GM12875 (cell line): Measurements from ENCODE around the gene THAP10.
"Not testable (repeated sequence)": the region's sequence is repeated elsewhere in the genome, so short reads cannot be mapped to it uniquely, and the experiment has no call there.

Experiments used
- H3K4me3 ChIP-seq: one replicate; pipeline ENCODE4 v1.5.1; 2011; ENCODE audit warnings: low read depth, low read length, control low read depth
- TF ChIP-seq, protein P1 (sequence below): IDR thresholded peaks from 2 replicates; pipeline ENCODE4 v1.5.1; 2011; ENCODE audit warnings: low read depth, mild to moderate bottlenecking, control low read depth, inconsistent platforms, low read length, moderate library complexity, borderline replicate concordance; ENCODE audit not compliant: insufficient read depth

THAP10 gene

DNA sequence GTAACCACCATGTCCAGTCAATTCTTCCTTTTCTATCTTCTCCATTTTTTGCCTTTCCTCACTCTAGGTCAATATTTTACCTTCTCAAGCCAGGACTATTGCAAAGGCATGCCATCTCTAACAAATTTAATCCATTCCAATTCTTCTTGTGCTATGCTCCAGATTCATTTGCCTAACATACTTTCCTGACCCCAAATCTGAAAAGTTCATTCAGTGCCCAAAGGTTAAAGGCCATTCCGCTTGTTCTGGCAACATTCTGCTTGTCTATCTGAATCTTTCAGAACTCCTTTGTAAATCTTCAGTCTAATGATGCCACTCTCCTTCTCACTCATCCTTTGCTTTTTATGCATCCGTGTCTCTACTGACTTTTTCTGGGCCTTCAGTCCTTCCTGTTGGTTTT lies 15.6 kb downstream of the THAP10 start:
- no peak overlapping the region for H3K4me3 ChIP-seq
- TF ChIP-seq, protein P1, sequence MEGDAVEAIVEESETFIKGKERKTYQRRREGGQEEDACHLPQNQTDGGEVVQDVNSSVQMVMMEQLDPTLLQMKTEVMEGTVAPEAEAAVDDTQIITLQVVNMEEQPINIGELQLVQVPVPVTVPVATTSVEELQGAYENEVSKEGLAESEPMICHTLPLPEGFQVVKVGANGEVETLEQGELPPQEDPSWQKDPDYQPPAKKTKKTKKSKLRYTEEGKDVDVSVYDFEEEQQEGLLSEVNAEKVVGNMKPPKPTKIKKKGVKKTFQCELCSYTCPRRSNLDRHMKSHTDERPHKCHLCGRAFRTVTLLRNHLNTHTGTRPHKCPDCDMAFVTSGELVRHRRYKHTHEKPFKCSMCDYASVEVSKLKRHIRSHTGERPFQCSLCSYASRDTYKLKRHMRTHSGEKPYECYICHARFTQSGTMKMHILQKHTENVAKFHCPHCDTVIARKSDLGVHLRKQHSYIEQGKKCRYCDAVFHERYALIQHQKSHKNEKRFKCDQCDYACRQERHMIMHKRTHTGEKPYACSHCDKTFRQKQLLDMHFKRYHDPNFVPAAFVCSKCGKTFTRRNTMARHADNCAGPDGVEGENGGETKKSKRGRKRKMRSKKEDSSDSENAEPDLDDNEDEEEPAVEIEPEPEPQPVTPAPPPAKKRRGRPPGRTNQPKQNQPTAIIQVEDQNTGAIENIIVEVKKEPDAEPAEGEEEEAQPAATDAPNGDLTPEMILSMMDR: no peak

DNA sequence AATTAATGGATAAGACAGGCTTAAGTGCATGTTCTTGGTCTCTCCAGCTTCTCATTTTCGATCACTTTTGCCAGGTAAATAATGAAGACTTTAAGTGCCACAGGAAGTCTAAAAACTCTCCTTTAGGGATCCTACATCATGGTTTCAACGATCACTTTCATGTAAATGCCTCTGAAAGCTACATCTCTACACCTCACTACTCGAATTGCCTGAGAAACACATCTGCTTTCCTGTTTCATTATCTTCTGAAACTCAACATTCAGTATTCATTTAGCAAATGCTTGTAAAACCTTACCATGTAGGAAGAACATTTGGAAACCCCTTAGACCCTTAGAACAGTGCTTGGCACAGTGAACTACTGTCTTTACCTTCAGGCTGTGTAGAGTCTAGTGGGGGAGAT lies 16.2 kb downstream of the THAP10 start:
- TF ChIP-seq, protein P1: no peak
- no peak overlapping the region for H3K4me3 ChIP-seq

DNA sequence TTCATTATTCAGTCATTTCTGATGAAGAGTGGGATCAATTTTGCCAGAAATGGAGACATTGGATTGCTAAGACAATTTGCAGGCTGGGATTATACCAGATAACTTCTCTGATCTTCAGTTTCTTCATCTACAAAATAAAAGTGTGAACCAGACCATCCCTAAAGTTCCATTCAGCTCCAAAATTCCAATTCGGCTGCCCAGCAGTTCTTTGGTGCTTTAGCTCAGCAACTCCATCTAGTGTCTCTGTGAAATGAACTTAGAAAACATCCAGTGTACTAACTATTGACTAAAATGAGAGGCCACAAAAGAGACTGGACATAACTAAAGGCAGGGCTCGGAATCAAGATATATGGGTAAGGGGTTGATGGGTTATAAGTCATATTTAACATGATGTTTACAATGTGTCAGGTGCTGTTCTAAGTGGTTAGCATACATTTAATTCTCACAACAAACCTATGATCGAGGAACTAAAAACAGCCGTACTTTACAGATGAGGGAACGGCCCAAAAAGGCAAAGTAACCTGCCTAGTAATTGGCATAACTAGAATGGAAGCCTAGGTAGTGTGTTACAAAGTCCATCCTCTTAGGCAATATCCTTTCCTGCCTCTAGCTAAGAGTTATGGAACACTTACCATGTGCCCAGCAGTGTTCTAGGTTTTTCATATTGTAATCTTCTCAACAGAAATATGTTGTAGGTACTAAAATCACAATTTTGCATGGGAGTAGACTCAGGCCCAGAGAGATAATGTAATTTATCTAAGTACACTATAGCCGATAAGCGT lies 17.0 kb downstream of the THAP10 start:
- TF ChIP-seq, protein P1: no peak
- no peak overlapping the region for H3K4me3 ChIP-seq

DNA sequence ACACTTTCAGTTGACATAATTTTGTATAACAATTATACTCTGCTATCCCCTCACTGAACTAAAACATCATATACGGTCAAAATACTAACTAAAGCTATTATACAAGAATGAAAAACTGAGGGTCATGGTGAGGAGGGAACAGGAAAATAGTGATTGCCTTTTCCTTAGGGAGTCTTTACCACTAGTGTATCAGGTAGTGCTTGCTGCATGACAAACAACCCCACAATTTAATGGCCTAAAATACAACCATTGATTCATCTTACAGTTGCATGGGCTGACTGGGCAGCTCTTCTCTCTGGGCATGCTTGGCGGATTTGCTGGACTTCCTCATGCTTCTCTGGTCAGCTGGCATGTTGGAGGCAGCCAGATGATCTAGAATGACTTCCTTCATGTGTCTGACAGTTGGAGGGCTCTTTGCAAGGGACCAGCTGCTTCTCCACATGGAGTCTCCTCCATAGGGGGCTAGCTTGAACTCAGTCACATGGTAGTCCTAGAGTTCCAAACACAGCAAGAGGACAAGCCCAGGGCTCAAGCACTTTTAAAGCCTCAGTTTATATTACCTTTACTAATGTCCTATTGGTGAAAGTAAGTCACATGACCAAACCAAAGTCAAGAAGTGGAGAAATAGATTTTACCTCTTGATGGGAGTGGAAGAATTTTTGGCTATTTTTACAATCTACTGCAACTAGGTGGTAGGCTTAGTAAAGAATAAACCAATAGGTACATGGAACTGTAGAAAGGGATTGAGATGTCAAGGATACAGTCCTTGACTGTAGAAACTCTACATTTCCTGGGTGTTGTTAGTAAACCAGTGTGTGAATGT lies 18.8 kb downstream of the THAP10 start:
- H3K4me3 ChIP-seq: no peak overlapping the region
- TF ChIP-seq, protein P1: no peak

DNA sequence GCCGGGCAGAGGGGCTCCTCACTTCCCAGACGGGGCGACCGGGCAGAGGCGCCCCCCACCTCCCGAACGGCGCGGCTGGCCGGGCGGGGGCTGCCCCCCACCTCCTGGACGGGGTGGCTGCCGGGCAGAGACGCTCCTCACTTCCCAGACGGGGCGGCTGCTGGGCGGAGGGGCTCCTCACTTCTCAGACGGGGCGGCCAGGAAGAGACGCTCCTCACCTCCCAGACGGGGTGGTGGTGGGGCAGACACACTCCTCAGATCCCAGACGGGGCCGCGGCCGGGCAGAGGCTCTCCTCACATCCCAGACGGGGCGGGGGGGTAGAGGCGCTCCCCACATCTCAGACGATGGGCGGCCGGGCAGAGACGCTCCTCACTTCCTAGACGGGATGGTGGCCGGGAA lies 20.7 kb downstream of the THAP10 start:
- not testable (repeated sequence) for H3K4me3 ChIP-seq

DNA sequence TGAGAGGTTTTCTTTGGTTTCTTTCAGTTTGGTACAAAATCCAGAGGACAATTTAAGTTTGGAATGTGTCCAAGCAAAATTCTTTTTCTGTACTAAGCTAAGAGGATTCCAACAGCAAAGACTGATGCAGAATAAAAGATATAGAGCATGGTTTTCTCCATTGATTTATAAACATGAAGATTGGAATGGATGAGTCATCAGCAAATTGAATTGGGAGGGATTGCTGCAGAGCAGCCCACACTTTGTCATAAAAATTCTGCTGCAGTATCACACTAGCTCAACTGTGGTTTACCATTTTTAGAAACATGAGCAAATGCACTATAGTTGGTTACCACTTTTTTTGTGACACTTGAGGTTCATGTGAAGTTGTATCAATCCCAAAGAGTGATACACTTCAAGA lies 22.2 kb downstream of the THAP10 start:
- no peak overlapping the region for H3K4me3 ChIP-seq
- TF ChIP-seq, protein P1: no peak

DNA sequence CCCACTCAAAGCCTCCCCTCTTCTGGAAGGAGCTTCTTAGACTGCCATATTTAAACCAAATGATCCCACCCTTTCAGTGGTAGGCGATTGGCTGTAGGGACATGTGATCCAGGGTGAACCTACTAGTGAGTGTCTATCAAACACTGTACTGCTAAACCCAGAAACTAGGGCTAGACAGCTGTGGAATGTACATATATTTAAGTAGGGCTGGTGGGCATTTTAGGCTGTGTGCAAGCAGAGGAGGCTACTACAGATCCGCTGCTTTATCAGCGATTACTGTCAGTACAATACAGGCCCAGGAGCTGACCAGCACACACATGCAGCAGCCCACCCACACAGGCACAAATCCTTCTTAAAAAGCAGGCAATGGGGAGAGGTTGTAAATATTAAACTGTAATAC lies 22.9 kb downstream of the THAP10 start:
- TF ChIP-seq, protein P1: no peak
- H3K4me3 ChIP-seq: no peak overlapping the region
